GM12891 (cell line): Measurements from ENCODE around the gene CPLANE2.

Experiments used
- PAX5 ChIP-seq: IDR thresholded peaks from 2 replicates; pipeline ENCODE4 v1.6.1; 2011; ENCODE audit warnings: low read length, moderate library complexity, mild to moderate bottlenecking; ENCODE audit not compliant: insufficient read depth, severe bottlenecking
- POLR2A ChIP-seq: IDR thresholded peaks from 2 replicates; pipeline ENCODE4 v1.6.1; 2011; ENCODE audit warnings: low read depth, low read length, control low read depth
- POLR2AphosphoS5 ChIP-seq: IDR thresholded peaks from 2 replicates; pipeline ENCODE4 v1.6.1; 2011; ENCODE audit warnings: low read depth, low read length, control low read depth
- SPI1 ChIP-seq: IDR thresholded peaks from 2 replicates; pipeline ENCODE4 v1.6.1; 2011; ENCODE audit warnings: low read depth, low read length, control low read depth
- TAF1 ChIP-seq: IDR thresholded peaks from 2 replicates; pipeline ENCODE4 v1.6.1; 2011; ENCODE audit warnings: low read depth, low read length, control low read depth

- TF ChIP-seq POLR2A: no peak
- TF ChIP-seq POLR2AphosphoS5: no peak
- no peak for TF ChIP-seq TAF1
- TF ChIP-seq SPI1: no peak
- no peak for TF ChIP-seq PAX5
These were observed 49.1 kb upstream of the CPLANE2 start for GRCh38 chr1:16286122-16286521.
